Measurements from ENCODE around the gene ATP8B2.

DNA sequence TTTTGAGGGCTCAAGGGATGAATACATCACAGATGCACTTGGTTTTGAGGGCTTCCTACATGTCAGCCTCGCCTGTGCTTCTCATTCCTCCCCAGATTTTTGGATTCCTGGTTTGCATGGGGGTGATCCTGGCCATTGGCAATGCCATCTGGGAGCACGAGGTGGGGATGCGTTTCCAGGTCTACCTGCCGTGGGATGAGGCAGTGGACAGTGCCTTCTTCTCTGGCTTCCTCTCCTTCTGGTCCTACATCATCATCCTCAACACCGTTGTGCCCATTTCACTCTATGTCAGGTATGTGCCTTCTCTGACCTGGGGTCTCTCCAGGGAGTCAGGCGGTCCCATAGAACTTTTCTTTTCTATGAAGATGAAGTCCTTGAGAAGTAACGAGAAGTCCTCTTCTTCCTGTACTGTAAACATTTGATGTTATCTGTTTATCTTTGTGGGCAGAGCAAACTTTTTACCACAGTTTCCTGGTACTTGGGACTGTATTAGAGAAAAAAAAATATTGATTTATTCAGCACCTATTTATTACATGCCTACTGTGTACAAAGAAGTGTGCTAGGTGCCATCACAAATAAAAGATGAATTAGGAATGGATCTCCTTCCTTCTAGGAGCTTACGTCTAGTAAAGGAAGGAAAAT, 12.0 kb downstream of the ATP8B2 start:
- TF ChIP-seq, protein P1, sequence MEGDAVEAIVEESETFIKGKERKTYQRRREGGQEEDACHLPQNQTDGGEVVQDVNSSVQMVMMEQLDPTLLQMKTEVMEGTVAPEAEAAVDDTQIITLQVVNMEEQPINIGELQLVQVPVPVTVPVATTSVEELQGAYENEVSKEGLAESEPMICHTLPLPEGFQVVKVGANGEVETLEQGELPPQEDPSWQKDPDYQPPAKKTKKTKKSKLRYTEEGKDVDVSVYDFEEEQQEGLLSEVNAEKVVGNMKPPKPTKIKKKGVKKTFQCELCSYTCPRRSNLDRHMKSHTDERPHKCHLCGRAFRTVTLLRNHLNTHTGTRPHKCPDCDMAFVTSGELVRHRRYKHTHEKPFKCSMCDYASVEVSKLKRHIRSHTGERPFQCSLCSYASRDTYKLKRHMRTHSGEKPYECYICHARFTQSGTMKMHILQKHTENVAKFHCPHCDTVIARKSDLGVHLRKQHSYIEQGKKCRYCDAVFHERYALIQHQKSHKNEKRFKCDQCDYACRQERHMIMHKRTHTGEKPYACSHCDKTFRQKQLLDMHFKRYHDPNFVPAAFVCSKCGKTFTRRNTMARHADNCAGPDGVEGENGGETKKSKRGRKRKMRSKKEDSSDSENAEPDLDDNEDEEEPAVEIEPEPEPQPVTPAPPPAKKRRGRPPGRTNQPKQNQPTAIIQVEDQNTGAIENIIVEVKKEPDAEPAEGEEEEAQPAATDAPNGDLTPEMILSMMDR (IDR thresholded peaks at IDR 0.05; ENCODE audit: insufficient read depth, low read depth, low read length), result no peak
- no peak for TF ChIP-seq EZH2 (IDR thresholded peaks at IDR 0.05; ENCODE audit: insufficient read depth, low read length)

Data from astrocyte (in vitro differentiated cells and primary cell).